Globus pallidus (tissue), 1 donor: ENCODE measurements around the gene TMCO6.
A peak's percentile ranks its signal among the peaks of the same experiment; 100 is the strongest.

ENCODE experiments used
- DNase-seq: peaks from one replicate; pipeline ENCODE4 v3.0.0-alpha.2; 2015; ENCODE audit warnings: low spot score

Gene TMCO6

DNA sequence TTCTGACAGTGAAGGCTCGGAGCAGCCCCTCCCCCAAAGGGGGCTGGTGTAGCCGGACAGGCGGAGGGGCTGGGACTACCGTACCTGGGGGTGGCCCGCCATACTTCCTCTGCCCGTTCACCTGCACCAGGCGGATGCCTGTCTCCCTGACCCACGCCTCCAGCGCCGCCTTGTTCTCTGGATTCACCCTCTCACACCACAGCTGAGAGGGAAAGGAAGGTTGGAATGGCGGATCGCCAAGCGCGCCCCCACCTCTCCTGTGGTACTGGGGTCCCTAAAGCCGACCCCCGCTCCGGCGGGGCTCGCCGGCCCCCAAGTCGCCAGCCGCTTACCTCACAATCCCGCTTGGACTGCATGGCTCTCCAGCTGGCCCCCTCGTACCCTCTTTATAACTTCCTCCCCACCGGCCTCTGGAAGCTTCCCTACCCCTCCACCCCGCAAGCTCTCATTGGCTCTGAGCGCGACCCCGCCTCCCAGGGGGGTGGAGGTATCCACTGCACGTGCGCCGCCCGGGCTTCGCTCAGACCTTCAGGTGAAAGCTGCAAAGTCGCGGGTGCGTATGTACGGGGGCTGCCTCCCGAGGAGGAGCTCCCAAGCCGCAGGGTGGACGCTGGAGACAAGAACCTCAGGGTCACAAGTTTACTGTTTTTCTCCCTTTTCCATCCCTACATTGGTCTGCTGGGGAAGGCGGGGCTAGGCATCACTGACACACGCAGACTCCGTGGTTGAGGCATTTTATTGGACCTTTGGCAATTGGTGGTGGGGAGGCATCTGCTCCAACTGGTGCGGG is 34.1 kb downstream of the TMCO6 start, which contains the start of gene DND1:
DND1 (minus strand) TSS at position 390 of the 790 bp plus-strand sequence; CDS start at position 356, 34 bp downstream.
- DNase-seq, result no peak

DNA sequence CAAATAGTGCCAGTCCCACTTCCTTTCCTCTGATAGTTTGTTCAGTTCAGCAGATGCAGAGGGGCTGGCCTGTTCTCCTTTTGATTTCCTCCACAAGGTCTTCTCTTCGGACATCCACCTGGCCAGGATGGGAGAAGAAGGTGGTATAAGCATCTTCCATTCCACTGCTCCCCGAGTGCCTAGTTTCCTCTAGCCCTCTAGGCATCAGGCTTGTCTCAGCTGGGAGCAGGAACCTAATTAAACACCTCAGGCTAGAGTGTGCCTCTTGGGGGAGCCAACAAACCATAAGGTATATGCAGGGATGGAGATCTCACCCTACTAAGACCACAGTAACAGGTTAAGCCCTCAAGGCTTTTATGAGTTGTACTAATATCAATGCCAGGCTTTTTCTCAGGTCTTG is 35.0 kb downstream of the TMCO6 start:
- DNase-seq, result no peak

DNA sequence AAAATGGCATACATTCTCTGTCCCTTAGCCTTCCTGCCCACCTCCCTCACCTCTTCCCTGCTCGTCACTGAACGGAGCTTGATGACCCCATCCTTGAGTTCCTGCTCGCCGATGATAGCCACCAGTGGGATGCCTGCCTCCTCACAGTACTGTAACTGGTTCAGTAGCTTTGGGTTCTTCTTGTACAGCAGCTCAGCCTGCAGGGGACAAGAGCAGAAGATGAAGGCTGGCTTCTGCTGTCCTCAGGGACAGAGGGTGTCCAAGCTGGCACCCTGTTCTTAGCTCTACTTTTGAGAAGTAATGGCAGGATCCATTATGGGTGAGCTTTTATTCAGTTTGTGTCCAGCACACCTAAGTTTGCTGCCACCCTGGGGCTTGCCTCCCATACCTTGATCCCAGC is 35.4 kb downstream of the TMCO6 start:
- DNase-seq, result no peak

DNA sequence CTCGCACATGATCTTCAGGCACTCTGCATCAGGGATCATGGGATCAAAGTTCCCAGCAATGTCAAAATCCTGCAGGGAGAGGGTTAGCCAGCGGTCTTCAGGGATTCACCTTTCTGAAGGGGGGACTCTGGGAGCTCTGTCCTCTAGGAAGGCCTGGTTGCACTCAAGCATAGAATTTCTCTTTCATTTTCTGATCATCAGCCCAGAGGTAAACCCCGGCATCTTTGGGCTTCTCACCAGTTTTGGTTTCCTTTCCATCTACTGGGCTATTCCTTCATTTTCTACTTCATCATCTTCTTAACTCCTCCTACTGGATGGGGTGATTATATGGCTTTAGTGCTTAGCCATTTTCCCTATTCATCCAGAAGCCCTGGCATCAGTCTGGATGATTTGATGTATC is 38.7 kb downstream of the TMCO6 start:
- DNase-seq, result no peak

DNA sequence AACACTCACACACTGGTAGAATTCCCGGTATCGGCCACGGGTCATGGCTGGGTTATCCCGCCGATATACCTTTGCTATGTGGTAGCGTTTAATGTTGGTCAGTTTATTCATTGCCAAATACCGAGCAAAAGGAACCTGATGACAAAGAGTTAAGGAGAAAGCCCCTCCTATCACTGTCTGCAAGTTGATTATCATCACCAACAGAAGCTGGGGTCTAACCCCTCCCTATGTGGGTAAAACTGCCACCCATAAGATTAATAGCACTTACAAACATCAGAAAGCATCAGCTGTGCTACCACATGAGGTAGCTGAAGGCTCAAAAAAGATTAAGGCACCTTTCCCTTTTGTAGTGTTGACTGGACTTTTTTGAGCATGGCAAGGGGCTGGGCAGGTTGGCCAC is 39.7 kb downstream of the TMCO6 start:
- no peak for DNase-seq

DNA sequence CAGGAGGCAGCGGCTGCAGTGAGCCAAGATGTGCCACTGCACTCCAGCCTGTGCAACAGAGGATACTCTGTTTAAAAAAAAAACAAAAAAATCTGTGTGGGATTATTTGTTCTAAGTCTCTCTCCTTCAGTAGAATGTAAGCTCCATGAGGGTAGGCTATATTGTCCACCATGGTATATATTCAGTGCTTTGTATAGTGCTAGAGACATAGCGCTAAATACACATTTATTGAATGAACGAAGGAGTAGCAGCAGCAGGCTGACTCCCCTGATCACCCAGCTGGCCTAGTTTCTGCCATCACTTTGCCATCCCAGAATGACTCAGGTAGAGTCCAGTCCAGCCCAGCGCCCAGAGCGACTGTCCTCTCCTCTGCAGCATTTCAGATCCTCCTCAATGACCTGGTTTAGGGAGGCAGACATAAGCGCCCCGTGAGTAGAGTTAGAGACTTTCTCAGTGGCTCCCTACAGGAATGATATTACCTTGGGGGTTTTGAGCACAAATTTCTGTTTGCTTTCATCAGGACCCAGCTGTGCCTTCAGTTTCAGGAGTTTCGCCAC is 51.2 kb downstream of the TMCO6 start:
- no peak for DNase-seq

DNA sequence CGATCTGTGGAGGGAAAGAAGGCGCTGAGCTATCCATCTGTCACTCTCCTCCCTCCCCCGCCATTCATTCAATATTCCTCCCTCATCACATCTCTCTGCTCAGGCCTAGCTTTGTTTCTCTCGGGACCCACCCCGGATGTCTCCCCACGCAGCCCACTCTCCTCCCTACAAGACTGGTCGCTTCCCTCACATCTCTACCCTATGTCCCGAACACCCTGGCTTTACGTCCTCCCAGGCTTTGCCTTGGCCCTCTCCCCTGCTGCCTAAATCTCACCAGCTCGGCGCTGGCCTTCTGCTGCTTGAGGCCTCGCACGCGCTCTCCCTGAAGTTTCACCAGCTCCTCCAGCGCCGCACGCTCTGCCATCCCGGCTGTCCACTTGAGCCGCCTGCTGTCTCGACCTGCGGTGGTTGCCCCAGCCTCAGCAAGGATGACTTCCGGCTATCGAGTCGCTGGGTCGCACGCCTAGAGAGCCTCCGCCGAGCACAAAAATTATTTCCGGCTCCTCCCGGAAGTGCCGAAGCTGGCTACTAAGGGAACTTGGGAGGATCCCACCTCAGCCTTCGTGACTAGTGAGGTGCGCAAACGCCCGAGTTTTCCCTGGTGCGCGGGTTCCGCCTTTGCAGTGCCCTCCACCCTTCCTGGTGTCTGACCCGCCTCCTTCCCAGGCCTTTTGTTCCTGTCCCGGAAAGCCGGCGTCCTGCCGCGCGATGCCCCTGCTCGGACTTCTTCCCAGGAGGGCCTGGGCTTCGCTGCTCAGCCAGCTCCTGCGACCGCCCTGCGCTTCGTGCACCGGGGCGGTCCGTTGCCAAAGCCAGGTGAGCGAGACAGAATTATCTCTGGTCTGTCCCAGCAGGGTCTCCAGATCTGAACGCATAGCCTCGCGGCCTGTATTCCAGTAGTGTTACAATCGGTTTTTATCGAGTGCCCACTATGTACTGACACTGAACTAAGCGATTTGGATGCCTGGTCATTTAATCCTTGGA is 52.0 kb downstream of the TMCO6 start, which contains the start of the genes HARS1 and HARS2:
HARS1 (minus strand) TSS at position 430 of the 984 bp plus-strand sequence; CDS start at position 364, 66 bp downstream.
HARS2 (plus strand) TSS at position 515 of the 984 bp plus-strand sequence; CDS start at position 709, 194 bp downstream.
- peak; percentile 89 for DNase-seq

DNA sequence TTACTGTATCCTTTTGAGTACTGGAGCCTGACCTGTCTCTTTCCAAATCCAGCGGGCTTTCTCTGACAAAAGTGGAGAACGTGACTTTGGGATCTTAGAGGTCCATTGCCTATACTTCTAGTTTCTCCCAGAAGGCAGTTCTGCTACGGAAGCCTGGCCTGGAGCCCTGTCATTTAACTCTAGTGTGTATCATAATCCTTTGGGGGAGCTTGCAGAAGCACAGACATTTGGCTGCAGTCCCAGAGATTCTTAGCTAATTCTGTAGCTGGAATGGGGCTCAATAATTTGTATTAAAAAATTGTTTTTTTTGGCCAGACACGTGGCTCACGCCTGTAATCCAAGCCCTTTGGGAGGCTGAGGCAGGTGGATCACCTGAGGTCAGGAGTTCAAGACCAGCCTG is 55.0 kb downstream of the TMCO6 start:
- DNase-seq, result no peak
